Esophagus squamous epithelium (tissue), 4 donors: ENCODE results near the gene KAZN.

ENCODE experiments used
- POLR2A ChIP-seq, 4 donors: fragments of 450-650 bp; IDR thresholded peaks; one replicate each; pipeline ENCODE4 v1.6.1; 2017; ENCODE audit warnings: antibody characterized with exemption in 4 of 4, mild to moderate bottlenecking in 4 of 4, moderate library complexity in 3 of 4
- TF ChIP-seq, protein P1 (sequence below), 6 experiments: fragments of 450-650 bp in 4 of 6; fragments of 200-600 bp in 2 of 6; sonication (generic) in 2 of 6; IDR thresholded peaks; one replicate each; pipeline ENCODE4 v1.5.1; 2016 to 2019; ENCODE audit warnings: antibody characterized with exemption in 6 of 6, mild to moderate bottlenecking in 4 of 6, moderate library complexity in 4 of 6

DNA sequence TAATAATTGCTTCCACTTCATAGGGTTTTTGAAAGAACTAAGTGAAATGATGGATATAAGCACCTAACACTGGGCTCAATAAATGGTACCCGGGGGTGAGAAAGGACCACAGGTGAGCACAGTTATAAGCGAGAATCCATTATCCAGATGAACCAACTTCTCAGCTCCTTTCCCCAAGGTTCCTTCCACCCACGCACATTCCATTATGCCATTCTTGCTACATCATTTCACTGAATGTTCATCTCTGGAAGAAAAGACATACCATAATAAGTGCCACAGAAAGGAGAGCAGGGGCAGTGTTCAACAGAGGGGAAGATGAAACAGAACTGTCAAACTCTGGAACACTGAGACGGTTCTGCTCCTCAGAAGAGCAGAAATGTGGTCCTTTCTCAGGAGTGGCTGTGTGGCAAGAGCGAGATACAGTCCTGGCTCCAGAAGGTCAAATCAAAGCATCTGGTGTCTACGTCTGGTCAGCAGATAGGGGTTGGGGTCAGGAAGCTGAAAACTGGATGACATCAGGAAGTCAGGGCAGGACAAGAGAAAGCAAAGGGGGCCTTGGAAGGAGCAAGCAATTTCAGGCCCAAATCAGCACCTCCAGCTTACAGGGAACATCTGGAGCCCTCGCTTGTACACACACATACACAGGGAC lies 299.6 kb downstream of the KAZN start:
- TF ChIP-seq, protein P1, sequence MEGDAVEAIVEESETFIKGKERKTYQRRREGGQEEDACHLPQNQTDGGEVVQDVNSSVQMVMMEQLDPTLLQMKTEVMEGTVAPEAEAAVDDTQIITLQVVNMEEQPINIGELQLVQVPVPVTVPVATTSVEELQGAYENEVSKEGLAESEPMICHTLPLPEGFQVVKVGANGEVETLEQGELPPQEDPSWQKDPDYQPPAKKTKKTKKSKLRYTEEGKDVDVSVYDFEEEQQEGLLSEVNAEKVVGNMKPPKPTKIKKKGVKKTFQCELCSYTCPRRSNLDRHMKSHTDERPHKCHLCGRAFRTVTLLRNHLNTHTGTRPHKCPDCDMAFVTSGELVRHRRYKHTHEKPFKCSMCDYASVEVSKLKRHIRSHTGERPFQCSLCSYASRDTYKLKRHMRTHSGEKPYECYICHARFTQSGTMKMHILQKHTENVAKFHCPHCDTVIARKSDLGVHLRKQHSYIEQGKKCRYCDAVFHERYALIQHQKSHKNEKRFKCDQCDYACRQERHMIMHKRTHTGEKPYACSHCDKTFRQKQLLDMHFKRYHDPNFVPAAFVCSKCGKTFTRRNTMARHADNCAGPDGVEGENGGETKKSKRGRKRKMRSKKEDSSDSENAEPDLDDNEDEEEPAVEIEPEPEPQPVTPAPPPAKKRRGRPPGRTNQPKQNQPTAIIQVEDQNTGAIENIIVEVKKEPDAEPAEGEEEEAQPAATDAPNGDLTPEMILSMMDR (IDR thresholded peaks at IDR 0.05) = no peak
- no peak for TF ChIP-seq POLR2A (IDR thresholded peaks at IDR 0.05)
